Amniotic stem cell (primary cell): Measurements from ENCODE around the gene PAK6.

Experiments
- DNase-seq: peaks from one replicate; lab custom pipeline; 2025; lab: John Stamatoyannopoulos, UW

PAK6 gene

DNA sequence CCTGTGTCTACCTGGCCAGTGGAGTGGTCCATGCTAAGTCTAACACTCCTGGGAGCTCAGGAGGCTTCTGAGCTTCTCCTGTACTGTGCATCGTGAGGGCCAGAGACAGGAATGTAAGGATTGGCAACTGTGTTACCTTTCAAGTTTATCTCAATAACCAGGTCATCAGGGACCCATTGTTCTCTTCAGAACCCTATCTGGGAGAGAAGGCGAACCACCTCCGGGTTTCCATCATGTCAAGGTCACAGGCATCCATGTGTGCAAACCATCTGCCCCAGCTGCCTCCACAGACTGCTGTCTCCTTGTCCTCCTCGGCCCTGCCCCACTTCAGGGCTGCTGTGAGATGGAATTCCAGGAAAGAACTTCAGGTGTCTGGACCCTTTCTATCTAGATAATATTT, 38.1 kb downstream of the PAK6 start:
- DNase-seq = no peak

GRCh38 chr15:40277471-40277870, 38.6 kb downstream of the PAK6 start:
- no peak for DNase-seq

DNA sequence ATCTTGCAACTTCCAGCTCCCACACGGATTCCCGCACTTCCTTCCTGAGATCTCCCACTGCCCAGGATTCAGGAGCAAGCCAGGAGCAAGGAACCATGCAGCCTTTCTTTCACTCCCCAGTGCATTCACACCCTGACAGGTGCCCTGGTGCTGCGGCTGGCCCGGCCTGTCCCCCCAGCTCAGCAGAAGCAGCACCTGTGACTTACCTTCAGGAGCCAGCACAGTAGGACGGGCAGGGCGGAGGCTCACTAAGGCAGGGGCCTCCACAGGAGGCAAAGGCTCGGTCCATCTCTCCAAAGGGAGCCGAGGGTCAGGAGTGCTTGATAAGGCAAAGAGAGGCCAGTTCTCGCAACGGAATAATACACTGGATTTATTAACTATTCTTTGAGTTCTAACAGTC, 39.2 kb downstream of the PAK6 start:
- no peak for DNase-seq

DNA sequence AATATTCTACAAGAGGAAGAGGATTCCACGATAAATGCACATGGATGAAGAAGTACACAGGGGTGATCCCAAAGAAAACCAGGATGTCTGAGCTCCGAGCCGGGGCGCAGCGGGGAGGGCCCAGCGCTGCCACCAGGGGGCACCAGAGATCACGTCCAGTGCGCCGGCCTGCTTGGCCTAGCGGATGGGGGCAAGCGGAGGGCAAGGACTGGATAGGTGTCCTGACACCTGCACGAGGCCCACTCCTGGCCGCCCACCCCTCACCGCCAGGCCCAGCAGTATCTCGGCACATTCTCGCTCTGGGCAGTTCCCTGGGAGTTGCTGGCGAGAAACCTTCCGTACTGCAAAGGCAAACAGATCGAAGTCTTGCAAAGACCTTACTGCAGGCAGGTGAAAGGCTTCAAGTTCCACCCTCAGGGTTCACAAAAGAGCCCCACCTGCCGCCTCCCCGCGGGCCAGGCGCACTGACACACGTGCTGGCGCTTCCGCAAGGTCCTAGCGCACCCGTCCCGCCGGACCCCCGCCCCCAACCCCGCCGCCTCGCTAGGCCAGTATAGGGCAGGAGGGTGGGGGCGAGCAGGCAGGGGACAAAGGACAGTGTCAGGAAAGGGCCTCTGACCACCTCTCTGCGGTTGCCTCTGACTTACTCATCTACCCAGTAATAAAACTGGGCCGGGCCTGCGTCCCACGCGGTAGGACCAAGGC, 40.7 kb downstream of the PAK6 start:
- no peak for DNase-seq

GRCh38 chr15:40280260-40281056, 41.6 kb downstream of the PAK6 start:
- DNase-seq = no peak

GRCh38 chr15:40281057-40281800, 42.4 kb downstream of the PAK6 start:
- DNase-seq = no peak

DNA sequence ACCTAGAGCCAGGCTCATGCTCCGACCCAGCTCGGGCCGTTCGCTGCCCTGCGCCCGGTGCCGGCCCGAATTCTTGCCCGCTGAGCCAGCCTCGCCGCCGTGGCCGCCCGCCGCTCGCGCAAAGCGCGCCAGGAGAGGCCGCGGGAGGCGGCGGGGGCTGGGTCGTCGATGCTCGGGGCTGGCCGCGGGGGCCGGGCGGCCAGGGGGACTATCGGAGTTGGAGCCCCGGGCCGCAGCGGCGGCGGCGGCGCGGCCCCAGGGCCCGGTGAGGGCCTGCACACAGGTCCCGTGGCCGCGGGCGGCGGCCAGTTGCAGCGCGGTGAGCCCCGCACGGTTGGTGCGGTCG, 42.9 kb downstream of the PAK6 start:
- no peak for DNase-seq

GRCh38 chr15:40282147-40282868, 43.4 kb downstream of the PAK6 start:
- DNase-seq = no peak

DNA sequence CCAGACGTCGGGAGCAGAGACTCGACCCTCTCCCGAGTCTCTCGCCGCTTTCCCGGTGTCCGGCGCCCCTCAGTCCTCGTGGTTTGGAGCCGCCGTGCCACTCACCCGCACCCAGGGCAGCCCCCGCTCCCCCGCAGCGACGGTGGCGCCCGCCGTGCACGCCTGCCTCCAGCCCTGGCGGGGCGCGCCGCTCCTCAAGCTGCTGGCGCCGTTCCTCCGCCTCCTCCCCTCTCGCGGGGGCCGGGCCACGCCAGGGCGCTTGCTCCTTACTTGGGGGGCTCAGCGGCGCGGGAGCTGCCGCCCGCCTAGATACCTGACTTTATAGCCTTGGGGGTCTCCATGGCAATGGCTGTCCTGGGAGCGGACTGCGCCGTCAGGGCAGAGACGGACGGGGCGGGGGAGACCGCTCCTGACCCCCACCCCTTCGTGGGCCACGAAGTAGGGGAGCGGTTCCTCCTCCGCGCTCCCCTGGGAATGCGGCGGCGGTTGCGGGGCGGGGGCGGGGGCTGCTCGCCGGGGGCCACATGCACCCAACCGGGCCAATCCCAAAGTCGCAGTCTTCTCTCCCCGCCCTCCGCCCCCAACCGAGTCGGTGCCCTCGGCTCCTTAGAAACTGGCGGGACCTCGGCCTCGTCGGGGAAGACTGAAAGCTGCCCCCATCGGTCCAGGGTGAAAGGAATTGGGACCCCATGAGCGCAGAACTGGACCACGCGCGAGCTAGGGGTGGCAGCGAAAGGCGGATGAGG, 44.2 kb downstream of the PAK6 start, which contains the start of gene ANKRD63:
Gene ANKRD63 (minus strand): TSS at position 196 of the 746 bp plus-strand sequence. CDS start 478 bp downstream, outside the sequence.
- no peak for DNase-seq

- no peak for DNase-seq
Observed at GRCh38 chr15:40283615-40284300, 44.9 kb downstream of the PAK6 start.

- no peak for DNase-seq
Observed at GRCh38 chr15:40285151-40285550, 46.3 kb downstream of the PAK6 start.

GRCh38 chr15:40285554-40286011, 46.7 kb downstream of the PAK6 start:
- DNase-seq = no peak

GRCh38 chr15:40286061-40286532, 47.2 kb downstream of the PAK6 start:
- DNase-seq = no peak

DNA sequence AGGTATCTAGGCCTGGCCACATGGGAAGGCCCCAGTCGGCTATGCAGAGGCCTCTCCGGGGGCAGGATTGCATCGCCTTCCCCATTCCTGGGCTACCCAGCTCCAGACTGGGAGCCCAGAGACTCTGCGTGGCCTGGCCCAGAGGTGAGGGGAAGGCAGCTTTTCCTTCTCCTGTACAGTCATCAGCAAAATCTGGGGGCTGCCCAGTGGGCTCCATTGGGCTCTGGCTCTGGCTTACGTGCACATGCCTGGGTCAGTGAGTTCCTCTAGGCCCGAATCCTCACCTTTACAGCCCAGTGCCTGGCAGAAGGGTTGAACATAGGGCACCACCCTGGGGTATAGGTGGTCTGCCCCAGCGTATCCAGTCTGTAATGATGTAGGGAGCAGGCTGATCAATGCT, 47.9 kb downstream of the PAK6 start:
- DNase-seq = no peak

DNA sequence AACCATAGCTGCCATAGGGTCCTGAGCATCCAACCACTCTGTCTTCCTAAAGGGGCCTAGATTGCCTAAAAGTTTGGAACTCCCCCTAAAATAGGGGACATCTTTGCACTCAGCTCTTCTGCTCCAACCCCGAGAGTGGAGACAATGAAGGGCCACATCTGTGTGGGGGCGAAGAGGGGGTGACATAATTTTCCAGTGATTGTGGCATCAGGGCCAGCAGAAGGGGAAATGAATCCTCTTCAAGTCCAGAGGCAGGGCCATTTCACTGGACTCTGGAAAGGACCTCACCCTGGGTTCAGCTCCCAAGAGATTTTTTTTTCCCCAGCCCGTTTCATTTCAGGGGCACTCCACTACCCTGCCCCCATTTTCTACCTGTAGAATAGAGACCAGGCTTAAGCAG, 48.6 kb downstream of the PAK6 start:
- no peak for DNase-seq

GRCh38 chr15:40287968-40288367, 49.1 kb downstream of the PAK6 start:
- DNase-seq = no peak

GRCh38 chr15:40289140-40289775, 50.4 kb downstream of the PAK6 start:
- DNase-seq = no peak

- DNase-seq = no peak
Observed at GRCh38 chr15:40290545-40290917, 51.7 kb downstream of the PAK6 start.

- no peak for DNase-seq
Observed at GRCh38 chr15:40290918-40291574, 52.2 kb downstream of the PAK6 start.

- no peak for DNase-seq
Observed at GRCh38 chr15:40292246-40292645, 53.4 kb downstream of the PAK6 start.
